NCI-H69 (cell line): ENCODE results near the gene DESI1.
A peak's percentile ranks its signal among the peaks of the same experiment; 100 is the strongest.
"Not testable (repeated sequence)": the region's sequence is repeated elsewhere in the genome, so short reads cannot be mapped to it uniquely, and the experiment has no call there.

Experiments used
- DNase-seq: peaks from one replicate; lab custom pipeline; 2025; lab: John Stamatoyannopoulos, UW

Gene DESI1

DNA sequence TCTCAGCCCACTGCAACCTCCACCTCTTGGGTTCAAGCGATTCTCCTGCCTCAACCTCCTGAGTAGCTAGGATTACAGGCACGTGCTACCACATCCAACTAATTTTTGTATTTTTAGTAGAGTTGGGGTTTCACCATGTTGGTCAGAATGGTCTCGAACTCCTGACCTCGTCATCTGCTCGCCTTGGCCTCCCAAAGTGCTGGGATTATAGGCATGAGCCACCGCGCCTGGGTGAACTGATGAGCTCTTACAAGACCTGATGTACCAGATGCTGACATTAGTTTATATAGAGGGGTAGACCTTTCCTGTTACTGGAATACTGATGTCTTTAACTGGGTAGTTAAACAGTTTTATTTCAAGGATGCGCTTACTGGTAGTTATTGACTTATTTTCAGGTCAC is 13.8 kb upstream of the DESI1 start:
- DNase-seq: not testable (repeated sequence)

GRCh38 chr22:41631615-41632014 is 10.8 kb upstream of the DESI1 start:
- not testable (repeated sequence) for DNase-seq

- DNase-seq: not testable (repeated sequence)
Measured at GRCh38 chr22:41631115-41631514, 10.3 kb upstream of the DESI1 start.

DNA sequence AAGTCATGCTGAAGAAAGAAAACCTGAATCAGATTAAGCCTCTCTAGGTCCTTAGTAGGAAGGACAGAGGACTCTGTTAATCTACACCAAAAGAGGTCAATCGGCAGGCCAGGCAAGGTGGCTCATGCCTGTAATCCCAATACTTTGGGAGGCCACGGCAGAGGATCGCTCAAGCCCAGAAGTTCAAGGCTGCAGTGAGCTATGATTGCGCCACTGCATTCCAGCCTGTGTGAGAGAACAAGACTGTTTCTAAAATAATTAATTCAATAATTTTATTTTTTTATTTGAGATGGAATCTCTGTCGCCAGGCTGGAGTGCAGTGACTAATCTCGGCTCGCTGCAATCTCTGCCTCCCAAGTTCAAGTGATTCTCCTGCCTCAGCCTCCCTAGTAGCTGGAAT is 4.7 kb upstream of the DESI1 start:
- no peak for DNase-seq

DNA sequence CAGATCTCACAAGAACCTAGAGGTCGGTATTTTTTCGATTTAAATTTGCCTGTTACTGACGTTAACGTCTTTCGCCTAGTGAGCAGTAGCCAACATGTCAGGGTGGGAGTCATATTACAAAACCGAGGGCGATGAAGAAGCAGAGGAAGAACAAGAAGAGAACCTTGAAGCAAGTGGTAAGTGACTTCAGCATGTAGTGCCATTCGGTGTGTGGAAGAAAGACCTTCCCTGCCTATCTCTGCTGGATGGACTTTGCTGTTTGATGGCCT is 1.0 kb upstream of the DESI1 start:
- no peak for DNase-seq

DNA sequence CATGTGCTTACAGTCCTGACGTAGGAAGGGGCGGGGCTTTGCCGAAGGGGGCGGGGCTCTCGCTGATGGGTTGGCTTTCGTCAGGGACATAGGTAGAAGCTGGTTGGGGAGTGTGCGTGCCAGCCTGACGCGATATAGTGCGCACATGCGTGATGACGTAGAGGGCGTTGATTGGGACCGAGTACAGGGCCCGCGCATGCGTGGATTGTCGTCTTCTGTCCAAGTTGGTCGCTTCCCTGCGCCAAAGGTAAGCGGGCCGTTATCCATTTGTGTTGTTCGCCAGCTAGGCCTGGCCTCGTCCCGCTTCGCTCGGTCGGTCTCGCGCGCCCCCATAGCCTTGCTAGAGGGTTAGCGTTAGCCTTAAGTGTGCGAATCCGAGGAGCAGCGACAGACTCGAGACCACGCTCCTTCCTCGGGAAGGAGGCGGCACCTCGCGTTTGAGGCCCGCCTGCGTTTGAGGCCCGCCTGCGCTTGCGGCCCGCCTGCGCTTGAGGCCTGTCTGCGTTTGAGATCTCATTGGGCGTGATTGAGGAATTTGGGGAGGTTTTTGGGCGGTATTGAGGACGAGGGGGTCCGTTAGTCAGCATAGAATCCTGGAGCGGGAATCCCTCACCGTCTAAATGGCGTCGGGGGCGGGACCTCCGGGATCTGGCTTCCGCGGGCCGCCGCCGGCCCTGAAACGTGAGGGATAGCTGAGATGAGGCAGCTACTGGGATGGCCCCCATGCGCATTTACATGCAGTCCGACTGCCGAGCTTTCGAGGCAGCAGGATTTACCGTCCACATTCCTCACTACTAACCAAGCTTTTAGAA is 462 bp upstream of the DESI1 start, which contains the start of gene XRCC6:
Gene XRCC6 (plus strand): TSS at position 197 of the 812 bp plus-strand sequence. CDS start 710 bp downstream, outside the sequence.
- peak; percentile 99 for DNase-seq

DNA sequence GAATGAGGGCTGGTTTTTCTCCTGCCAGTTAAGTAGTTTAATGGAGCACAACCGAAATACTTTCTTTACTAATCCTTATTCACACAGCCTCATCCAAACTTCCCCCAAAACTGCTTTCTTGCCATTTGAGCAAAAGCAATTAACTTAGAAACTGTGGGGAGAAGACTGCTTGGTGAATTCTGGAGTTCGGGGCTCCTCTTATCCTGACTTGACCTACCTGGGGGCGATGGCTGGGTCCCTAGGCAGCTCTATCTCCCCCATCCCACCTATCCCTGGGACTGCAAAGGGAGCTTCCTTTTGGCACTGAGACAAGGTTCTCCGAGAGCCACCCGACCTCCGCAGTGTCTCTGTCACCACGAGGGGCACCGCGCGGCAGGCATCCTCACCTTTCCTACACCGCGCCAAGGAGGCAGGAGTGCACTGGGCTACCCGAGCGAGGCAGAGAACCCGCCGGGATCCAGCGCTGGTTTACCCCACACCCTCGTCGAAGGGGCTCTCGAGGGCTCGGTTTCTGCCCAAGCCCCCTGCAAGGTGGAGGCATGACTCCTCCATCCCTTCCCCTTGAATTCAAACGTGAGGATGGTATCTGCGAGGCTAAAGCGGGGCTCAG is 759 bp downstream of the DESI1 start:
- DNase-seq: peak; percentile 73

DNA sequence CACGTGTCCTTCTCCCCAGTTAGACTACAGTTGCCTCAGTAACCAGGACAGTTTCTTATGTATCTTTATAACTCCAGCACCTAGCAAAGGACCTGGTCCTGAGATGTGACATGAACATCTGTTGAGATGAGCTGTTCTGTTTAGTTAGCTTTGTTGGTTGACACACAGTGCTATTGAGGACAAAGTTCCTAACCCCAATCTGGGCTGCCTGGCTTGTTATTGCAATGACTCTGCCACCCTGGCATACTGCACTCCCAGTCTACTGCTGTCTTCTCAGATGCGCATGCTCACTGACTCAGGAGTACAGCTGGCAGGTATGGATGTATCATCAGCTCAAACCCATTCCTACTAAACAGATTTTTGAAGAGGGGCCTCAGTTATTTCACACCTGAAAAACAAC is 7.4 kb downstream of the DESI1 start:
- no peak for DNase-seq

DNA sequence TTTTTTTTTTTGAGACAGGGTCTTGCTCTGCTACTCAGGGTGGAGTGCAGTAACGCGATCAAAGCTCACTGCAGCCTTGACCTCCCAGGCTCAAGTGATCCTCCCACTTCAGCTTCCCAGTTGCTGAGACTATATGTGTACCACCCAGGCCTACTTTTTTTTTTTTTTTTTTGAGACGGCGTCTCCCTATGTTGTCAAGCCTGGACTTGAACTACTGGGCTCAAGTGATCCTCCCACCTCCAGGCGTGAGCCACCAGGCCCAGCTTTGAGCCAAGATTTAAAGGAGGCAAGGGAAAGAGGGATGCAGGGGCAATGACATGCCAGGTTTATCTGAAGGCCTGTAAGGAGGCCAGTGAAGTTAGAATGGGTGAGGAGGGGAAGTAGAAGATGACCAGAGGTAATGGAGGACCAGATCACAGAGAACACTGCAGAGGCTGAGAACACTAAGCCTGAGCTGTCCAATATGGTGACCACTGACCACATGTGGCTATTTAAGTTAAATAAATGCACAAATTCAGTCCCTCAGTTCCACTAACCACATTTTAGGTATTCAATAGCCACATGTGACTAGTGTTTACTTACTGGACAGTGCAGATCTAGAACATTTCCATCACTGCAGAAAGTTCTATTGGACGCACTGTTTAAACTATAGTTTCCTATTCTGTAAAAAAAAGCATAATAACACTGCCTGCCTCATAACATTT is 8.1 kb downstream of the DESI1 start:
- DNase-seq: no peak

DNA sequence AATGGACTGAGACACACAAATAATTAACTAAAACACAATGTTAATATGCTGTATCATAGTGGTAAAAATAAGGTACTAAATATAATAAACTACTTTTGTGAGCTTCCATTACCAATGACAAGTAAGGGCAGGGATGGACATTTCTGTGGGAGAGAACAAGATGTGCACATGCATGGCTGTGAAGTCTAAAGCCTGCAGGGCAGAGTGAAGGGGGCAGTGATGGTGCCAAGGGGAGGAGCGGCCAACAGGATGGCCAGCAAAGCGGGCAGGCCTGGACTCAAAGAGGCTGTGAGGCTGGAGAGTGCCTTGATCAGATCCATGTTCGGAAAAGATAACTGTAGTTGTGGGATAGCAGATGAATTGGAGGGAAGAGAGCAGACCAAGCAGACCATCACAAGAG is 12.5 kb downstream of the DESI1 start:
- no peak for DNase-seq

DNA sequence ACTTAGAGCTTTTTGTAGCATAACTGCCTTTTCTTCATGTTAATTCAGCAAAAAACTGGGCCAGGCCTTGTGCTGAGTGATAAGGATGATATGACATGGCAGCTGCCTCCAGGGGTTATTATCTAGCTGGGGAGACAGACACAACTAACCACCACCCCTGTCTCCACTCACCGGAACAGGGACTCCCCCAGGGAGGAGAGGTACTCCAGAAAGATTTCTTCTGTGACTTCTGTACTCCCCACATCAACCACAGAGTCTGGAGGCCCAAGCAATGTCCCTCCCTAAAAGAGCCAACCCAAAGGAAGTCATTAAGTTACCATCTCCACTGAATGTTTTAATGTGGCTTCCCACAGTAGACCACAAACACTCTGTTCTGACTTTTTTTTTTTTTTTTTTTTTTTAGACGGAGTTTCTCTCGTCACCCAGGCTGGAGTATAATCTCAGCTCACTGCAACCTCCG is 16.9 kb downstream of the DESI1 start:
- no peak for DNase-seq

- no peak for DNase-seq
Measured at GRCh38 chr22:41600976-41601375, 19.9 kb downstream of the DESI1 start.

DNA sequence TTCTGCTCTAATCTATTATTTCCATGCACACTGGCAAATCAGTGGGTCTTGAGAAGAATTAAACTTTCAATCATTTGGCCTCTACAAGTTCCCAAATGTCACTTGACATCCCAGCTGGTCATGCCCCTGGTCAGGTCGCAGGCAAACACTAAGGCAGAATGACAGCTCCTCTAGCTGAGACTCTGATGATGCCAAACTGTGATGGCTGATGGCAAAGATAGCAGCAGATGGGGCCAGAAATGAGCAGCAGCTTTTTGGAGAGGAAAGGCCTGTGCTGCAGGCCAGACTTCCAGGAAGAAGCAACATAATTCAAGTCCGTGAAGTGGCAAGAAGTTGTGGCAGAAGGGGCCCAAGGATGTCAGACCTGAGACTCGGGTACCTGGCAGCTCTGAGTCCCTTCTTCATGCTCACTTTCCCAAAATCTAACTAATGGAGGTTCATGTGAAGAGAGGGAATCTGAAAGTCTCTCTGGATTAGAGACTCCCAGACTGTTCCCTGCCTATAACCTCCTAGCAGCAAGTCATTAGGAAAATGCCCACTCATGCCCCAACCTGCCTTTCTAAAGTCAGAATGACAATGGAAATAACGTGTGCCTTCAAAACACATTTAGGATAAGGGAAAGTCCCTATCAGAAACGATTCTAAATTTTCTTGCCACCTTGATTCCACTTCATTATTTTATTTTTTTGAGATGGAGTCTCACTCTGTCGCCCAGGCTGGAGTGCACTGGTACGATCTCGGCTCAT is 21.8 kb downstream of the DESI1 start:
- DNase-seq: no peak

DNA sequence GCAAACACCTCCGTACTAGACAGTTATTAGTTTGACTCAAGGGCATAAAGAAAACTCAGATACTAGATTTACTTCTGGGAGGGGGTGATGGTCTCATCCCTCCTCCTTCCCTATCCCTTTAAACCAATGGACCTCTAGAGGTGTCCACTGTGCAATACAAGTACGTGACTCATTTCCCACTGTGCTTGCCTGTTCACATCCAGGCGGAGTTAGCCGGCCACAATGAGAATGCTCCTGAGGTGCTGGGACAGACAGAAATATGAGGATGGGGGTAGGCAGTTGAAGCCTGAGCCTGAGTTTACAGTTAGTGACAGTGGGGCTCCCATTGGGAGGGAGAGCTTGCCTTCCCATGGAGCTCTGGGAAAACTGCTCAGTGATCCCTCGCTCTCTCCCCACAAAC is 22.8 kb downstream of the DESI1 start:
- no peak for DNase-seq

GRCh38 chr22:41597635-41597953 is 23.2 kb downstream of the DESI1 start:
- no peak for DNase-seq

DNA sequence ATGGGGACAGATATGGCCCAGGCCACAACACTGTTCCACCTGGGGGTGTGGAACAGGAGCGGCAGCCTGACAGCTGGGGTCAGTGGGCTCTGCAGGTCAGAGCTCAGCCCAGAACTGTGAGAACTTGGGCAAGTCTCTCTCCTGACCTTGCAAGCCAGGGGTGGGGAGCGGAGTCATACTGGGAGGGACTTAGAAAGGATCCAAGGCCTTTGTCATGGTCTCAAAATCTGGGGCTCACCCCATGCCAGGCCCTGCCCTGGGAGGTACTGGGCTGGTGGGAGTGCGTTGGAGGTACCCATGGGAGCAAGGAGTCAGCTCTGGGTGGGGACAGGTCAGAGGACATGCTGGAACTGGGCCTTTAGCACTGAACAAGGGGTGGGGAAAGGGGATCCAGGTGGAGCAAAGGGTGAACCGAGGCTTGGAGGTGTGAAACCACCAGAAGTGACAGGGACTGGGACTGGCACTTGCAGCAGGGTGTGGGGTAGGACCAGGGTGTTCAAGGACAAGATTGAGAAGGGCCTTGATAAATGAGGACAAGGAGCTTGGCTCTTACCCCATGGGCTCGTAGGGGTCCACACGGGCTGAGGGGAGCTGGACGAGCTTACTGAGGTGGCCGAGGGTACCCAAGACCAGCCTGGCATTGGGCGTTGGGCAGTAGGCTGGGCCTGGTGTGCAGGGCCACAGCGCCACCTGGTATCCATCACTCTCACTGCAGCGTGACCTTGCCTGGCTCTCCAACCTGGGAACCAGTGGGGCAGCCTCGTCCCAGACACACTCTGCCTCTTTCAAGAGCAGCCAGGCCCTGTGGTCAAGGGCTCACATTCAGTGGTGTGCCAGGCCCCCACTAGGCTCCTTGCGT is 23.8 kb downstream of the DESI1 start:
- peak; percentile 65 for DNase-seq

GRCh38 chr22:41595703-41596102 is 25.1 kb downstream of the DESI1 start:
- DNase-seq: no peak

GRCh38 chr22:41593336-41593960 is 27.4 kb downstream of the DESI1 start:
- DNase-seq: peak; percentile 68

GRCh38 chr22:41589391-41590241 is 31.2 kb downstream of the DESI1 start, which contains the start of gene PMM1:
TSS of gene PMM1 (minus strand) at chr22:41589840. CDS start at chr22:41589805, 35 bp downstream.
- DNase-seq: peak; percentile 100

DNA sequence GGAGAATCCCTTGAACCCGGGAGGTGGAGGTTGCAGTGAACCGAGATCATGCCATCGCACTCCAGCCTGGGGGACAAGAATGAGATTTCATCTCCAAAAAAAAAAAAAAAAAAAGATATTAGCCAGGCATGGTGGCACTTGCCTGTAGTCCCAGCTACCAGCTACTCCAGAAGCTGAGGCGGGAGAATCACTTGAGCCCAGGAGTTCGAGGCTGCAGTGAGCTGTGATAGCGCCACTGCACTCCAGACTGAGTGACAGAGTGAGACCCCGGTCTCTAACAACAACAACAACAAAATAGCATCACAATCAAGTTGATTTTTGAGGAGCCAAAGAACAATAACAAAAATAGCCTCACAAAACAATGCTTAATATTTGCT is 33.5 kb downstream of the DESI1 start:
- no peak for DNase-seq
